NCI-H460 (cell line): ENCODE results near the gene DPP6. TPM values are rescaled to one million over a fixed set of nuclear protein-coding genes. Genes with fewer than 3 reads are reported as not detected.

Experiments used
- DNase-seq: peaks from one replicate; pipeline ENCODE4 v3.0.0-alpha.2; 2016; ENCODE audit warnings: low read depth; ENCODE audit errors: extremely low read depth
- total RNA-seq: library from RNA; depleted of rRNA; stranded (reverse); fragments of >200 nt; shearing (Covaris generic); gene quantifications from 2 replicates; pipeline ENCODE4 v1.2.3, GENCODE V29; 2014

Gene DPP6
- total RNA-seq, 1 experiment from 2014 or later = not detected

GRCh38 chr7:154577141-154577873 lies 525.1 kb downstream of the DPP6 start:
- DNase-seq = no peak

- no peak for DNase-seq
These were observed 526.1 kb downstream of the DPP6 start for GRCh38 chr7:154578336-154578735.

GRCh38 chr7:154579711-154580110 lies 527.5 kb downstream of the DPP6 start:
- DNase-seq = no peak

GRCh38 chr7:154581251-154581890 lies 529.2 kb downstream of the DPP6 start:
- DNase-seq = no peak

- no peak for DNase-seq
These were observed 531.3 kb downstream of the DPP6 start for GRCh38 chr7:154583454-154583853.

- DNase-seq = no peak
These were observed 532.4 kb downstream of the DPP6 start for GRCh38 chr7:154584352-154585252.

- no peak for DNase-seq
These were observed 535.6 kb downstream of the DPP6 start for GRCh38 chr7:154587792-154588191.

- no peak for DNase-seq
These were observed 539.3 kb downstream of the DPP6 start for GRCh38 chr7:154591544-154591943.

GRCh38 chr7:154592388-154592787 lies 540.2 kb downstream of the DPP6 start:
- no peak for DNase-seq

GRCh38 chr7:154598396-154598795 lies 546.2 kb downstream of the DPP6 start:
- no peak for DNase-seq

GRCh38 chr7:154598864-154599263 lies 546.7 kb downstream of the DPP6 start:
- DNase-seq = no peak

GRCh38 chr7:154610903-154611302 lies 558.7 kb downstream of the DPP6 start:
- DNase-seq = no peak

GRCh38 chr7:154613811-154614210 lies 561.6 kb downstream of the DPP6 start:
- no peak for DNase-seq

- no peak for DNase-seq
These were observed 568.0 kb downstream of the DPP6 start for GRCh38 chr7:154620141-154620755.

- DNase-seq = no peak
These were observed 571.2 kb downstream of the DPP6 start for GRCh38 chr7:154623399-154623798.

GRCh38 chr7:154627646-154628290 lies 575.6 kb downstream of the DPP6 start:
- DNase-seq = no peak

GRCh38 chr7:154628556-154628955 lies 576.4 kb downstream of the DPP6 start:
- no peak for DNase-seq

- DNase-seq = no peak
These were observed 579.0 kb downstream of the DPP6 start for GRCh38 chr7:154631162-154631561.

- no peak for DNase-seq
These were observed 581.4 kb downstream of the DPP6 start for GRCh38 chr7:154633641-154634040.

GRCh38 chr7:154638286-154638685 lies 586.1 kb downstream of the DPP6 start:
- DNase-seq = no peak
